Measurements from ENCODE around the gene LRRC2. TPM values are rescaled to one million over a fixed set of nuclear protein-coding genes. Genes with fewer than 3 reads are reported as not detected.
"Not testable (repeated sequence)": the region's sequence is repeated elsewhere in the genome, so short reads cannot be mapped to it uniquely, and the experiment has no call there.

Gene LRRC2
- polyA plus RNA-seq, 6 donors from 2014 or later, result not detected

- Mint-ChIP-seq H3K4me3 (no peak overlapping the region), H3K36me3 (no peaks in the 10 kb centered on the region), H3K27me3 (no peaks in the 10 kb centered on the region), H3K4me1 (no peaks in the 10 kb centered on the region), H3K27ac (no peak overlapping the region), H3K9me3 (peaks cover 0 to 1% (median 0%) of the 10 kb centered on the region in 7 donors)
- no peak for ATAC-seq (ENCODE audit: low read depth in 2 of 2)
- no peak for DNase-seq
These were observed 42.1 kb downstream of the LRRC2 start for GRCh38 chr3:46524008-46524407.

DNA sequence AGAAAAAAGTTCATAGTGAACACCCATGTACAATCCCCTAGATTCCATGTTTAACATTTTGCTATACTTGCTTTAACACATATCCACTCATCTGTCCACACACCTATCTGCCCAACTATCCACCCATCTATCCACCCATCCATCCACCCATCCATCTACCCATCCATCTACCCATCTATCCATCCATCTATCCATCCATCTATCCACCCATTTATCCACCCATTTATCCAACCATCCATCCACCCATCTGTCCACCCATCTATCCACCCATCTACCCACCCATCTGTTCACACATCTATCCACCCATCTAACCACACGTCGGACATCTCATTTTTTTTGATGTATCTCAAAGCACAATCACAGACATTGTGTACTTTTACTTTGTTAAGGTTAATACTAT, 42.5 kb downstream of the LRRC2 start:
- DNase-seq, result no peak
- Mint-ChIP-seq H3K4me3 (peak overlapping the region in 1 of 8 donors; percentile 12), H3K9me3 (peaks cover 0 to 1% (median 0%) of the 10 kb centered on the region in 7 donors), H3K4me1 (no peaks in the 10 kb centered on the region), H3K36me3 (no peaks in the 10 kb centered on the region), H3K27ac (peak overlapping the region in 1 of 6 donors; percentile 72), H3K27me3 (no peaks in the 10 kb centered on the region)
- no peak for ATAC-seq (ENCODE audit: low read depth in 2 of 2)

DNA sequence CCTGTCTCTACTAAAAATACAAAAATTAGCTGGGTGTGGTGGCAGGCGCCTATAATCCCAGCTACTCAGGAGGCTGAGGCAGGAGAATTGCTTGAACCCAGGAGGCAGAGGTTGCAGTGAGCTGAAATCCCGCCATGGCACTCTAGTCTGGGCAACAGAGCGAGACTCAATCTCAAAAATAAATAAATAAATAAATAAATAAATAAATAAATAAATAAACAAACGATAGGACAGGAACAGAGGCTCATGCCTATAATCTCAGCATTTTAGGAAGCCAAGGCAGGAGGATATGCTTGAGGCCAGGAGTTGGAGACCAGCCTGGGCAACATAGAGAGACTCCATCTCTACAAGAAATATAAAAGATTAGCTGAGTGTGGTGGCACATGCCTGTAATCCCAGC, 43.9 kb downstream of the LRRC2 start:
- not testable (repeated sequence) for H3K4me1 Mint-ChIP-seq; H3K27me3 Mint-ChIP-seq; H3K27ac Mint-ChIP-seq; H3K9me3 Mint-ChIP-seq; H3K4me3 Mint-ChIP-seq; H3K36me3 Mint-ChIP-seq; ATAC-seq (ENCODE audit: low read depth in 2 of 2); DNase-seq

DNA sequence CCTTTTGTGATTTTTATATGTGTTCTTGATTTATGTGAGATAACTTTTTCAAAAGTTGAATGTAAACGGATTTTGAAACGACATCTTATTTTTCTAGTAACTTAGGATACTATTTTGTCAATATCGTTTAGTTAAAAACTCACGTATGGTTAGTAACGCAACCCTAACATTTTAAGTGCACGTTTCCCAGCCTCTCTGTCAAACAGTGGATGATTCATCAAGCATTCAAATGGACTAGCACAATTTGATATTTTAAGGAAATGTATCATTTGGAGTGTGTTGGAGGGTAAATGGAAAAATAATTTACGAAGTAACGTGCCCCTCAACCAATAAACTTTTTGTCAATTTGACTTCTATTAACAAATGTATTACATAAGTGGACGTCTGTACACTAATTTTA, 45.0 kb downstream of the LRRC2 start:
- ATAC-seq (ENCODE audit: low read depth in 2 of 2) (no peak), DNase-seq (no peak)
- Mint-ChIP-seq H3K9me3 (peaks cover 0 to 1% (median 0%) of the 10 kb centered on the region in 7 donors), H3K27ac (no peak overlapping the region), H3K27me3 (no peaks in the 10 kb centered on the region), H3K4me3 (no peak overlapping the region), H3K36me3 (no peaks in the 10 kb centered on the region), H3K4me1 (peaks cover 0 to 3% (median 0%) of the 10 kb centered on the region in 3 donors)

DNA sequence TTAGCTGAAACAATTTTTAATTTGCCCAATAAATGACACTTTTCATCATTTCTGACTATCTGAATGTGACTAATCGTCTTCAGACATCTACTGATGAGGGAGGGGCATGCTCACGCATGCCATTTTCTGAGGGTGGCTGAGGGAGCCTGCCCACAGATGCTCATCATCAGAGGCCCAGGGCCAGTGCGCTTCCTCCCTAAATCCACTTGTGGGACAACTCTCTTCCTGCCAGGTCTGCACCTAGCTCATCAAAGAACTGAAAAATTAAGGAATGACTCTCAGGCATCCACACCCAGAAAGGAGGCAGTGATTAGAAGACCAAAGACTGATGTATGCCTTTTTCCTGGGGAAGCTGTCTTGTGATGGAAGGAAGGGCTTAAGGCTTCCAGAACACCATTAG, 45.6 kb downstream of the LRRC2 start:
- no peak overlapping the region for H3K4me3 Mint-ChIP-seq
- ATAC-seq (ENCODE audit: low read depth in 2 of 2), result no peak
- peaks cover 0 to 1% (median 0%) of the 10 kb centered on the region in 7 donors for H3K9me3 Mint-ChIP-seq
- peaks cover 0 to 3% (median 0%) of the 10 kb centered on the region in 3 donors for H3K4me1 Mint-ChIP-seq
- H3K27me3 Mint-ChIP-seq, result no peaks in the 10 kb centered on the region
- peak overlapping the region in 1 of 6 donors; percentile 50 for H3K27ac Mint-ChIP-seq
- DNase-seq, result no peak
- H3K36me3 Mint-ChIP-seq, result no peaks in the 10 kb centered on the region

GRCh38 chr3:46519952-46520351, 46.1 kb downstream of the LRRC2 start:
- H3K27ac Mint-ChIP-seq, result no peak overlapping the region
- H3K4me1 Mint-ChIP-seq, result peaks cover 0 to 3% (median 0%) of the 10 kb centered on the region in 3 donors
- no peak for ATAC-seq (ENCODE audit: low read depth in 2 of 2)
- no peaks in the 10 kb centered on the region for H3K27me3 Mint-ChIP-seq
- no peak overlapping the region for H3K4me3 Mint-ChIP-seq
- H3K9me3 Mint-ChIP-seq, result peaks cover 0 to 1% (median 0%) of the 10 kb centered on the region in 7 donors
- H3K36me3 Mint-ChIP-seq, result no peaks in the 10 kb centered on the region
- no peak for DNase-seq

DNA sequence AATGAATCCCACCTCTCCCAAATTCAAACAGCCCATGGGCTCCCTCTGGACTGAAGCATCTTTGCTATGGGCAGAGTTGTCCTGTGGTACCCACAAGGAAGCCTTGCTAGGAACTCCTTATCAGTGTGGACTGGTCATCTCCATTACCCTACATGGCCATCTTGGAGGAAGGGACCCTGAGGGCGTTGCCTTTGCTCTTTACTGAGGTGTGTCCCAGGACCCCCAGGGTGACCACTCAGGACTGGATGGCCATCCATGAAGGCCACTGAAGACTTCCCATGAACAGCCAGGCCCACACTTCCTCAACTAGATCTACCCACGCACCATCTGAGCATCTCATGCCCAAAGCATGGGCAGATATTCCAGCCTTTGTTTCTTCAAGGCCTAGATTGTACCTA, 48.3 kb downstream of the LRRC2 start:
- H3K27me3 Mint-ChIP-seq, result no peaks in the 10 kb centered on the region
- ATAC-seq (ENCODE audit: low read depth in 2 of 2) (no peak), DNase-seq (no peak)
- no peaks in the 10 kb centered on the region for H3K36me3 Mint-ChIP-seq
- peak overlapping the region in 1 of 6 donors; percentile 26 for H3K27ac Mint-ChIP-seq
- no peaks in the 10 kb centered on the region for H3K9me3 Mint-ChIP-seq
- H3K4me3 Mint-ChIP-seq, result no peak overlapping the region
- H3K4me1 Mint-ChIP-seq, result peaks cover 0 to 3% (median 0%) of the 10 kb centered on the region in 3 donors

GRCh38 chr3:46517016-46517783, 48.9 kb downstream of the LRRC2 start:
- Mint-ChIP-seq H3K36me3 (no peaks in the 10 kb centered on the region), H3K27me3 (peaks cover 0 to 6% (median 4%) of the 10 kb centered on the region in 3 donors), H3K4me1 (peaks cover 0 to 3% (median 0%) of the 10 kb centered on the region in 3 donors), H3K4me3 (no peak overlapping the region), H3K27ac (peak overlapping the region in 1 of 6 donors; percentile 21), H3K9me3 (no peaks in the 10 kb centered on the region)
- ATAC-seq (ENCODE audit: low read depth in 2 of 2) (no peak), DNase-seq (no peak)

DNA sequence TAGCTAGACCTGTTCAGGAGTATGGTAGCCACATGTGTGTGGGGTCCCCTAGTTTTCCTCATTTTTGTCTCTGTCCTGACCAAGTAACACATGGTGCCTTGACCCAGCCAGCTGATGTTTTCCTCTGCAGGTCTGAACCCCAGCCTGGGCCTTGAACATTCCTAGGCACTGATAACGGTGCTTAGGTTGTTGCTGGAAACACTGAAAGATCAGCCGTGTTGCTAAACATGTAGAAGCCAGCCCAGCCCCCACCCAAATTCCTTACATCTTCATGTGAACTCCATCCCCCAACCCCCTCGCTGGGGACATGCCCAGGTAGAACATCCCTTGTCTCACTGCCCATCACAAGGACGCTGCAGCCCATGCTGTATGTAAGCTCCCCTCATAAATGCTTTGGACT, 49.6 kb downstream of the LRRC2 start:
- peaks cover 0 to 3% (median 0%) of the 10 kb centered on the region in 3 donors for H3K4me1 Mint-ChIP-seq
- no peaks in the 10 kb centered on the region for H3K9me3 Mint-ChIP-seq
- ATAC-seq (ENCODE audit: low read depth in 2 of 2) (no peak), DNase-seq (no peak)
- no peaks in the 10 kb centered on the region for H3K36me3 Mint-ChIP-seq
- H3K27me3 Mint-ChIP-seq, result peaks cover 0 to 9% (median 4%) of the 10 kb centered on the region in 3 donors
- H3K27ac Mint-ChIP-seq, result peak overlapping the region in 1 of 6 donors; percentile 21
- no peak overlapping the region for H3K4me3 Mint-ChIP-seq

DNA sequence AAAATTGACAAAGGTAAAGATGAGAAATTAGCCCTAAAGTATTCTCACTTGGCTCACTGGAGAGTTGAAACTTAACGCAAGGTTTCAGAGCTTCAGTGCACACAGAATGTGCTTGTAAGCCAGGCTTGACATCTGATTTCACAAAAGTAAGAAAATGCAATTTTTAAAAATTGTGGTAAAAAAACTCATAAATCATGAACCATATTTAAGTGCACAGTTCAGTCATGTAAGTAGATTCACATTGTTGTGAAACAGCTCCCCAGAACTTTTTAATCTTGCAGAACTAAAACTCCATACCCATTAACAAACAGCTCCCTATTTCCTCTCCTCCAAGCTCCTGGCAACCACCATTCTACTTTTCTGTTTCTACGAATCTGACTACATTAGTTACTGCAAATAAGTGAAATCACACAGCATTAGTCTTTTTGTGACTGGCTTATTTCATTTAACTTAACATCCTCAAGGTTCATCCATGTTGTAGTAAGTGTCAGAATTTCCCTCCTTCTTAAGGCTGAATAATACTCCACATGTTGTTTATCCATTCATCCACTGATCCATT, 53.8 kb downstream of the LRRC2 start:
- Mint-ChIP-seq H3K27ac (no peak overlapping the region), H3K4me1 (peaks cover 0 to 3% (median 0%) of the 10 kb centered on the region in 3 donors), H3K27me3 (peaks cover 0 to 9% (median 9%) of the 10 kb centered on the region in 3 donors), H3K9me3 (no peaks in the 10 kb centered on the region), H3K4me3 (no peak overlapping the region), H3K36me3 (no peaks in the 10 kb centered on the region)
- no peak for DNase-seq
- no peak for ATAC-seq (ENCODE audit: low read depth in 2 of 2)

DNA sequence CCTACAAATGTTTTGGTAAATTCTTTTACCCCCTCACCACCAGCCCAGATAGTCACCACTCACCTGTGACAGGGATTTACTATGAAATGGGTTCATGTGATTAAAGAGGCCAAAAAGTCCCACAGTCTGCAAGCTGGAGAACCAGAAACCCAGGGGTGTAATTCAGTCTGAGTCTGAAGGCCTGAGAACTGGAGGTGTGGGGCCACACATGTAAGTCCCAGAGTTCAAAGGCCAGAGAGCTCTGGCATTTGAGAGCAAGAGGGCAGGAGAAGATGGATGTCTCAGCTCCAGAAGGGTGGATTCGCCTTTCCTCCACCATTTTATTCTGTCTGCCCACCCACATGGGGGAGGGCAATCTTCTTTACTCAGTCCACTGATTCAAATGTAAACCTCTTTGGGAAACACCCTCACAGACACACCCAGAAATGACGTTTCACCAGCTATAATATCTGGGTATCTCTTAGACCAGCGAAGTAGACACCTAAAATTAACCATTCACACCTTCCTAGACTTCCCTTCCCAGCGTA, 56.4 kb downstream of the LRRC2 start:
- no peak overlapping the region for H3K4me3 Mint-ChIP-seq
- peaks cover 0 to 12% (median 9%) of the 10 kb centered on the region in 3 donors for H3K27me3 Mint-ChIP-seq
- ATAC-seq (ENCODE audit: low read depth in 2 of 2), result no peak
- H3K9me3 Mint-ChIP-seq, result peaks cover 0 to 9% (median 4%) of the 10 kb centered on the region in 7 donors
- no peak for DNase-seq
- peak overlapping the region in 1 of 6 donors; percentile 77 for H3K27ac Mint-ChIP-seq
- H3K4me1 Mint-ChIP-seq, result peaks cover 0 to 11% (median 8%) of the 10 kb centered on the region in 3 donors
- peaks cover 0 to 9% of the 10 kb centered on the region in 2 donors for H3K36me3 Mint-ChIP-seq

- Mint-ChIP-seq H3K9me3 (peaks cover 0 to 11% (median 5%) of the 10 kb centered on the region in 7 donors), H3K4me3 (no peak overlapping the region)
These were observed 57.1 kb downstream of the LRRC2 start for GRCh38 chr3:46508850-46509591.

GRCh38 chr3:46506526-46506925, 59.6 kb downstream of the LRRC2 start:
- Mint-ChIP-seq H3K27ac (no peak overlapping the region), H3K27me3 (peaks cover 0 to 8% (median 0%) of the 10 kb centered on the region in 3 donors), H3K4me1 (peaks cover 11 to 25% (median 24%) of the 10 kb centered on the region in 3 donors), H3K36me3 (peaks cover 0 to 17% of the 10 kb centered on the region in 2 donors), H3K9me3 (peaks cover 3 to 14% (median 10%) of the 10 kb centered on the region in 7 donors), H3K4me3 (no peak overlapping the region)
- DNase-seq (no peak), ATAC-seq (ENCODE audit: low read depth in 2 of 2) (no peak)

More at GRCh38 chr3:46508850-46509591, 57.1 kb downstream of the LRRC2 start:
- peaks cover 0 to 12% (median 9%) of the 10 kb centered on the region in 3 donors for H3K27me3 Mint-ChIP-seq
- peaks cover 0 to 11% (median 11%) of the 10 kb centered on the region in 3 donors for H3K4me1 Mint-ChIP-seq
- H3K27ac Mint-ChIP-seq, result no peak overlapping the region
- ATAC-seq (ENCODE audit: low read depth in 2 of 2) (no peak), DNase-seq (no peak)
- H3K36me3 Mint-ChIP-seq, result peaks cover 0 to 10% of the 10 kb centered on the region in 2 donors

Measured in naive B cell (primary cell).